Measurements from ENCODE around the gene BHLHE23. TPM values are rescaled to one million over a fixed set of nuclear protein-coding genes. Genes with fewer than 3 reads are reported as not detected.

The BHLHE23 gene
- polyA plus RNA-seq, 1 of the 3 experiments (the other 2 are of a cell fraction) = not detected

GRCh38 chr20:63003546-63003945 is 3.2 kb downstream of the BHLHE23 start (continued):
- TF ChIP-seq GABPA (IDR thresholded peaks at IDR 0.05; ENCODE audit: low read depth) (no peak), RAD21 (IDR thresholded peaks at IDR 0.05; ENCODE audit: low read length) (no peak), FOSL2 (IDR thresholded peaks at IDR 0.05; ENCODE audit: borderline replicate concordance, low read depth) (no peak)

GRCh38 chr20:63002511-63002910 is 4.3 kb downstream of the BHLHE23 start:
- POLR2A ChIA-PET = no interaction called here
- H3K4me1 ChIP-seq (ENCODE audit: control insufficient read depth in 1 of 2, insufficient read depth in 2 of 2, low read depth in 1 of 2, low read length in 1 of 2) = no peaks in the 10 kb centered on the region
- no peaks in the 10 kb centered on the region for H3K79me2 ChIP-seq (ENCODE audit: insufficient read depth)
- no peak overlapping the region for H2AFZ ChIP-seq (ENCODE audit: low read depth)
- CTCF ChIA-PET = interaction anchor here (1.4 to 1.9 kb wide), 3 partner anchors 10 to 15 kb away, joined by 3 to 6 read pairs (median 5); no protein-coding TSS in a partner anchor
- no peak overlapping the region for H3K27ac ChIP-seq (ENCODE audit: low read depth in 2 of 2, low read length in 1 of 2)
- H3F3A ChIP-seq (replicated peaks; ENCODE audit: insufficient read depth) = no peaks in the 10 kb centered on the region
- no peak overlapping the region for H3K9ac ChIP-seq
- TF ChIP-seq RXRA (IDR thresholded peaks at IDR 0.05; ENCODE audit: borderline replicate concordance, low read depth) (no peak), FOXM1 (IDR thresholded peaks at IDR 0.05; ENCODE audit: low read depth) (no peak), JUND (IDR thresholded peaks at IDR 0.05) (no peak), REST (IDR thresholded peaks at IDR 0.05; ENCODE audit: low read depth, low read length) (no peak), FOXJ3 (CRISPR knock-in tag; IDR thresholded peaks at IDR 0.05) (no peak), ELF1 (IDR thresholded peaks at IDR 0.05) (no peak), POLR2AphosphoS5 (IDR thresholded peaks at IDR 0.05; ENCODE audit: low read depth, low read length) (no peak), CHD2 (IDR thresholded peaks at IDR 0.05; ENCODE audit: low read length, partially characterized antibody) (no peak), PBX3 (IDR thresholded peaks at IDR 0.05) (no peak), FOSL2 (IDR thresholded peaks at IDR 0.05; ENCODE audit: borderline replicate concordance, low read depth) (no peak), NFIC (IDR thresholded peaks at IDR 0.05; ENCODE audit: borderline replicate concordance) (no peak), CTCF (IDR thresholded peaks at IDR 0.05) (no peak), MEF2A (IDR thresholded peaks at IDR 0.05; ENCODE audit: borderline replicate concordance, low read depth) (no peak), TEAD4 (IDR thresholded peaks at IDR 0.05; ENCODE audit: borderline replicate concordance, insufficient read depth) (no peak), NRF1 (IDR thresholded peaks at IDR 0.05; ENCODE audit: low read depth, low read length) (no peak), TAF1 (IDR thresholded peaks at IDR 0.05; ENCODE audit: borderline replicate concordance, low read depth, low read length) (no peak), SMC3 (IDR thresholded peaks at IDR 0.05; ENCODE audit: low read depth, low read length) (no peak), USF1 (IDR thresholded peaks at IDR 0.05; ENCODE audit: borderline replicate concordance, low read depth) (no peak), RFX5 (IDR thresholded peaks at IDR 0.05; ENCODE audit: low read length) (no peak), YY1 (IDR thresholded peaks at IDR 0.05; ENCODE audit: low read depth) (no peak)
- H3K4me3 ChIP-seq (ENCODE audit: low read depth in 2 of 2, low read length in 1 of 2) = no peak overlapping the region
- DNase-seq = no peak
- no peaks in the 10 kb centered on the region for H3K9me2 ChIP-seq
- H3K4me2 ChIP-seq = no peak overlapping the region
- H3K9me3 ChIP-seq = no peaks in the 10 kb centered on the region
- WGBS (ENCODE audit: low lambda C conversion rate) = 51% methylated on average over 8 of the region's 11 CpGs
- H4K20me1 ChIP-seq (ENCODE audit: insufficient read depth) = no peaks in the 10 kb centered on the region
- H3K27me3 ChIP-seq (ENCODE audit: insufficient read depth) = peaks cover 97% of the 10 kb centered on the region
- no peaks in the 10 kb centered on the region for H3K36me3 ChIP-seq (replicated peaks in 1 of 2; ENCODE audit: control insufficient read depth in 1 of 2, insufficient read depth in 2 of 2, low read length in 1 of 2)

Data from SK-N-SH (cell line).